Right cardiac atrium (tissue), 5 donors: ENCODE data around the gene BRD1. TPM values are rescaled to one million over a fixed set of nuclear protein-coding genes. Genes with fewer than 3 reads are reported as not detected.

Source experiments
- polyA plus RNA-seq: library from polyadenylated mRNA; stranded (reverse); fragments of 200-250 nt; gene quantifications from one replicate; pipeline ENCODE4 v1.2.3, GENCODE V29; 2013
- total RNA-seq, 4 donors: library from RNA; stranded (reverse); fragmentation: NEBNext Ultra II Directional; extraction: Animal tissue kit (Norgen Biotek cat#: 25700); gene quantifications; one replicate each; pipeline ENCODE4 v1.2.1, GENCODE V29; 2021
- donor health status: healthy with polysubstance abuse.
- donor health status: DM: no; HTN: yes; CAD: no.
- donor health status: DM: no; HTN: no; CAD: no.
- donor health status: DM: no; HTN: yes; CAD: no; lungs with severe emphysema.
- donor health status: DM: yes; HTN: yes; CAD: no.

Gene BRD1
- total and polyA plus RNA-seq, 5 donors = 16.3 to 19.4 (median 18.2) TPM

Other genes starting within 250 kb of the BRD1 start
- 1 to 10 TPM; 3.4 to 5.3 (median 4.1) TPM for gene ZBED4, start 26.0 kb upstream of the BRD1 start, total RNA-seq
- gene ZBED4, start 26.0 kb upstream of the BRD1 start, polyA plus RNA-seq = 2.3 TPM
- gene ALG12, start 90.6 kb upstream of the BRD1 start, total RNA-seq = 10 to 100 TPM; 13.2 to 19.7 (median 17.4) TPM
- gene ALG12, start 90.6 kb upstream of the BRD1 start, polyA plus RNA-seq = 13.0 TPM
- gene CRELD2, start 90.8 kb upstream of the BRD1 start, total RNA-seq = 10 to 100 TPM; 22.1 to 40.0 (median 26.8) TPM
- gene CRELD2, start 90.8 kb upstream of the BRD1 start, polyA plus RNA-seq = 21.8 TPM
- 10 to 100 TPM; 39.9 to 55.8 (median 49.9) TPM for gene PIM3, start 132.9 kb upstream of the BRD1 start, total RNA-seq
- 39.0 TPM for gene PIM3, start 132.9 kb upstream of the BRD1 start, polyA plus RNA-seq
- under 1 TPM in 1 of 4 donors, not detected in 3; 0.06 TPM for gene IL17REL, start 184.9 kb upstream of the BRD1 start, total RNA-seq
- not detected for gene IL17REL, start 184.9 kb upstream of the BRD1 start, polyA plus RNA-seq
- gene TTLL8, start 230.4 kb upstream of the BRD1 start, total RNA-seq = not detected
- gene TTLL8, start 230.4 kb upstream of the BRD1 start, polyA plus RNA-seq = not detected